PC-3 (cell line): Measurements from ENCODE around the gene ZFHX3.

Experiments
- EZH2phosphoT487 ChIP-seq: fragments of 300-600 bp; sonication (generic); IDR thresholded peaks from 2 replicates; pipeline ENCODE4 v1.6.1; 2018; ENCODE audit warnings: mild to moderate bottlenecking, antibody characterized with exemption, low read length, borderline replicate concordance
- TF ChIP-seq, protein P1 (sequence below): fragments of 300-600 bp; sonication (generic); conservative IDR thresholded peaks from 2 replicates; pipeline ENCODE4 v1.5.1; 2017; ENCODE audit warnings: antibody characterized with exemption, low read depth, mild to moderate bottlenecking, low read length

DNA sequence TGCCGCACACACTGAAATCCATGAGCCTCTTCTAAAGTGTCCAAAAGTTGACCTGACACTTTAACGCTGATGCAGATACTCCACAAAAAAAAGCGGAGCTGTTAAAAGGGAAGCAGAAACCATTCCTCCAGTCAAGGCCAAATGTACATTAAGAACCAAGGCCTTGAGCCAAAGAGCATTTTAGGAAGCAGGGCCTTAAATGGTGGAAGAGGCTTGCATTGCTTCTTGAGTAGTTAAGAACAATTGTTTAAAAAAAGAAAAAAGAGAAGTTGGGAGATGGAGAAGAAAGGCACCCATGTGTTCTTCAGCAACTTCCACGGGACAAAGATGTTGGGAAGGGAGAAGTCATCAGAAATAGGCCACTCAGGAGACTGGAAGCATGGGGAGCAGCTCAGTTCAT is 6.3 kb downstream of the ZFHX3 start:
- TF ChIP-seq, protein P1, sequence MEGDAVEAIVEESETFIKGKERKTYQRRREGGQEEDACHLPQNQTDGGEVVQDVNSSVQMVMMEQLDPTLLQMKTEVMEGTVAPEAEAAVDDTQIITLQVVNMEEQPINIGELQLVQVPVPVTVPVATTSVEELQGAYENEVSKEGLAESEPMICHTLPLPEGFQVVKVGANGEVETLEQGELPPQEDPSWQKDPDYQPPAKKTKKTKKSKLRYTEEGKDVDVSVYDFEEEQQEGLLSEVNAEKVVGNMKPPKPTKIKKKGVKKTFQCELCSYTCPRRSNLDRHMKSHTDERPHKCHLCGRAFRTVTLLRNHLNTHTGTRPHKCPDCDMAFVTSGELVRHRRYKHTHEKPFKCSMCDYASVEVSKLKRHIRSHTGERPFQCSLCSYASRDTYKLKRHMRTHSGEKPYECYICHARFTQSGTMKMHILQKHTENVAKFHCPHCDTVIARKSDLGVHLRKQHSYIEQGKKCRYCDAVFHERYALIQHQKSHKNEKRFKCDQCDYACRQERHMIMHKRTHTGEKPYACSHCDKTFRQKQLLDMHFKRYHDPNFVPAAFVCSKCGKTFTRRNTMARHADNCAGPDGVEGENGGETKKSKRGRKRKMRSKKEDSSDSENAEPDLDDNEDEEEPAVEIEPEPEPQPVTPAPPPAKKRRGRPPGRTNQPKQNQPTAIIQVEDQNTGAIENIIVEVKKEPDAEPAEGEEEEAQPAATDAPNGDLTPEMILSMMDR = no peak
- no peak for TF ChIP-seq EZH2phosphoT487
